GM23248 (cell line): ENCODE data around the gene FAM169A. TPM values are rescaled to one million over a fixed set of nuclear protein-coding genes. Genes with fewer than 3 reads are reported as not detected.

Source experiments
- DNase-seq: peaks from one replicate; pipeline ENCODE4 v3.0.0-alpha.2; 2015
- H2AFZ ChIP-seq: fragments of 200-600 bp; sonication (generic); 2 replicates; pipeline ENCODE4 v1.6.1; 2016; ENCODE audit warnings: antibody characterized with exemption
- H3F3A ChIP-seq: fragments of 200-600 bp; sonication (generic); 2 replicates; pipeline ENCODE4 v1.6.1; 2016; ENCODE audit warnings: mild to moderate bottlenecking, antibody characterized with exemption, mixed run types; ENCODE audit not compliant: insufficient read depth
- H3K27ac ChIP-seq: fragments of 200-600 bp; sonication (generic); 2 replicates; pipeline ENCODE4 v1.5.1; 2016; ENCODE audit warnings: mild to moderate bottlenecking
- H3K27me3 ChIP-seq: fragments of 200-600 bp; sonication (generic); replicated peaks from 2 replicates; pipeline ENCODE4 v1.6.1; 2016; ENCODE audit warnings: mild to moderate bottlenecking; ENCODE audit not compliant: insufficient read depth
- H3K36me3 ChIP-seq: fragments of 200-600 bp; sonication (generic); 2 replicates; pipeline ENCODE4 v1.6.1; 2016; ENCODE audit warnings: low read depth, mild to moderate bottlenecking
- H3K4me1 ChIP-seq: fragments of 200-600 bp; sonication (generic); 2 replicates; pipeline ENCODE4 v1.6.1; 2016; ENCODE audit warnings: mild to moderate bottlenecking; ENCODE audit not compliant: insufficient read depth
- H3K4me2 ChIP-seq: fragments of 200-600 bp; sonication (generic); one replicate; pipeline ENCODE4 v1.6.1; 2016; ENCODE audit warnings: mild to moderate bottlenecking; ENCODE audit not compliant: unreplicated experiment
- H3K4me3 ChIP-seq: fragments of 200-600 bp; sonication (generic); 2 replicates; pipeline ENCODE4 v1.5.1; 2016; ENCODE audit warnings: mild to moderate bottlenecking
- H3K79me2 ChIP-seq: fragments of 200-600 bp; sonication (generic); 2 replicates; pipeline ENCODE4 v1.6.1; 2016; ENCODE audit warnings: mild to moderate bottlenecking; ENCODE audit not compliant: insufficient read depth
- H3K9ac ChIP-seq: fragments of 200-600 bp; sonication (generic); 2 replicates; pipeline ENCODE4 v1.6.1; 2016; ENCODE audit warnings: mild to moderate bottlenecking
- H3K9me2 ChIP-seq: fragments of 200-600 bp; sonication (generic); 2 replicates; pipeline ENCODE4 v1.6.1; 2016; ENCODE audit warnings: mixed run types, mild to moderate bottlenecking, moderate library complexity; ENCODE audit not compliant: insufficient read depth
- H3K9me3 ChIP-seq: fragments of 200-600 bp; sonication (generic); one replicate; pipeline ENCODE4 v1.6.1; 2017; ENCODE audit warnings: low read depth
- H4K20me1 ChIP-seq: fragments of 200-600 bp; sonication (generic); 2 replicates; pipeline ENCODE4 v1.6.0; 2016; ENCODE audit not compliant: insufficient read depth
- EZH2 ChIP-seq: fragments of 200-600 bp; sonication (generic); IDR thresholded peaks from 2 replicates; pipeline ENCODE4 v1.6.1; 2018; ENCODE audit warnings: antibody characterized with exemption, mild to moderate bottlenecking; ENCODE audit not compliant: insufficient read depth, poor library complexity, severe bottlenecking
- EZH2phosphoT487 ChIP-seq: fragments of 200-600 bp; sonication (generic); IDR thresholded peaks from 2 replicates; pipeline ENCODE4 v1.6.1; 2018; ENCODE audit warnings: antibody characterized with exemption, moderate library complexity, mild to moderate bottlenecking, low read depth; ENCODE audit not compliant: insufficient read depth
- WGBS, 2 experiments: methylation state at CpG; one replicate each; pipeline ENCODE4 v1.1.6; 2015 to 2017; ENCODE audit warnings: low lambda C conversion rate in 2 of 2, low coverage in 1 of 2; ENCODE audit errors: missing lambda C conversion rate in 2 of 2; 5-methylcytosine and 5-hydroxymethylcytosine counted together
- in situ Hi-C: fragments of 300-500 bp; cut with MboI; formaldehyde crosslinking; loops from 2 replicates; pipeline ENCODE4 v1.15.0; 2020
- polyA plus RNA-seq: library from polyadenylated mRNA; unstranded; fragments of >200 nt; fragmentation: Nextera tagmentation; extraction: Ambion mirVana; gene quantifications from 2 replicates; pipeline ENCODE4 v1.2.1, GENCODE V29; 2016
- total RNA-seq: library from RNA; depleted of rRNA; stranded (reverse); fragments of >200 nt; shearing (Covaris generic); gene quantifications from 2 replicates; pipeline ENCODE4 v1.2.3, GENCODE V29; 2014

FAM169A gene
- total and polyA plus RNA-seq, 2 experiments from 2014 or later, result 0.08 to 0.22 TPM

GRCh38 chr5:74787424-74787823 lies 78.8 kb downstream of the FAM169A start:
- TF ChIP-seq EZH2 (no peak), EZH2phosphoT487 (no peak)
- no peaks in the 10 kb centered on the region for H4K20me1 ChIP-seq
- H3K9me2 ChIP-seq, result no peaks in the 10 kb centered on the region
- no peak overlapping the region for H3K9ac ChIP-seq
- H3K4me2 ChIP-seq, result no peak overlapping the region
- no peaks in the 10 kb centered on the region for H3K4me1 ChIP-seq
- in situ Hi-C loops, result no loop called here
- no peak overlapping the region for H3K4me3 ChIP-seq
- 74 to 79% methylated on average over 6 of the region's 6 CpGs for WGBS, 2 experiments
- no peak for DNase-seq
- H3K79me2 ChIP-seq, result no peaks in the 10 kb centered on the region
- no peak overlapping the region for H3K27ac ChIP-seq
- H2AFZ ChIP-seq, result no peak overlapping the region
- no peaks in the 10 kb centered on the region for H3K9me3 ChIP-seq
- H3K36me3 ChIP-seq, result no peaks in the 10 kb centered on the region
- H3F3A ChIP-seq, result no peaks in the 10 kb centered on the region
- H3K27me3 ChIP-seq, result no peaks in the 10 kb centered on the region

- Histone ChIP-seq H3K36me3 (no peaks in the 10 kb centered on the region), H3K4me1 (no peaks in the 10 kb centered on the region), H4K20me1 (no peaks in the 10 kb centered on the region), H3K9ac (no peak overlapping the region), H3K27ac (no peak overlapping the region), H3K4me3 (no peak overlapping the region), H2AFZ (no peak overlapping the region), H3K9me2 (no peaks in the 10 kb centered on the region), H3K79me2 (no peaks in the 10 kb centered on the region), H3K27me3 (no peaks in the 10 kb centered on the region), H3F3A (no peaks in the 10 kb centered on the region), H3K9me3 (no peaks in the 10 kb centered on the region), H3K4me2 (no peak overlapping the region)
- in situ Hi-C loops, result no loop called here
- DNase-seq, result no peak
- no peak for TF ChIP-seq EZH2phosphoT487
- no peak for TF ChIP-seq EZH2
- 66 to 73% methylated on average over 6 of the region's 6 CpGs for WGBS, 2 experiments
Observed at GRCh38 chr5:74786851-74787250, 79.3 kb downstream of the FAM169A start.

GRCh38 chr5:74778609-74779008 lies 87.6 kb downstream of the FAM169A start:
- no peaks in the 10 kb centered on the region for H3K79me2 ChIP-seq
- TF ChIP-seq EZH2 (no peak), EZH2phosphoT487 (no peak)
- no peak overlapping the region for H3K4me3 ChIP-seq
- no peak overlapping the region for H3K4me2 ChIP-seq
- no peaks in the 10 kb centered on the region for H3K4me1 ChIP-seq
- WGBS, 2 experiments, result 71 to 79% methylated on average over 2 of the region's 2 CpGs
- no peaks in the 10 kb centered on the region for H3K27me3 ChIP-seq
- H3K9ac ChIP-seq, result no peak overlapping the region
- in situ Hi-C loops, result no loop called here
- H3K27ac ChIP-seq, result no peak overlapping the region
- no peaks in the 10 kb centered on the region for H4K20me1 ChIP-seq
- H3K9me2 ChIP-seq, result no peaks in the 10 kb centered on the region
- H3F3A ChIP-seq, result peaks cover 17% of the 10 kb centered on the region
- no peak overlapping the region for H2AFZ ChIP-seq
- DNase-seq, result no peak
- H3K36me3 ChIP-seq, result peaks cover 31% of the 10 kb centered on the region
- H3K9me3 ChIP-seq, result no peaks in the 10 kb centered on the region

DNA sequence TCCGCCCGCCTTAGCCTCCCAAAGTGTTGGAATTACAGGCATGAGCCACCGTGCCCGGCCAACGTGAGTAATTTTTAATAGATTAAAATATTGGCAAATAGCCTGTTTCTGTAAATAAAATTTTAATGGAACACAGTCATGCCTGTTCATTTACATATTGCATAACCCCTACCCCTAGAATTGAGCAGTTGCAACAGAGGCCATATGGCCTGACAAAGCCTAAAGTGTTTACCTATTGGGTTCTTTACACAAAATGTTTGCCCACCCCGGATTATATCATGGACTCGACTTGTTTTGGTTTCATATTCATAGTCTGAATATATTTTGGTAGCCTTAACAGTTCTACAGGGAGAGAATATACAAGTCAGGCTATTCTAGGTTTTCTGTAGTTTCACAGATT lies 93.8 kb downstream of the FAM169A start:
- peaks cover 30% of the 10 kb centered on the region for H3K79me2 ChIP-seq
- no peak overlapping the region for H2AFZ ChIP-seq
- no peaks in the 10 kb centered on the region for H3K9me3 ChIP-seq
- in situ Hi-C loops, result loop anchor here (5.0 kb wide), 1 partner anchor 145 kb away; no protein-coding TSS in a partner anchor
- H3K4me1 ChIP-seq, result peaks cover 5% of the 10 kb centered on the region; the same call in 1 of the 2 replicates
- no peaks in the 10 kb centered on the region for H4K20me1 ChIP-seq
- 81 to 86% methylated on average over 7 of the region's 7 CpGs for WGBS, 2 experiments
- H3K36me3 ChIP-seq, result peaks cover 56% of the 10 kb centered on the region
- no peak overlapping the region for H3K27ac ChIP-seq
- no peaks in the 10 kb centered on the region for H3K27me3 ChIP-seq
- TF ChIP-seq EZH2phosphoT487 (no peak), EZH2 (no peak)
- no peak overlapping the region for H3K4me3 ChIP-seq
- peak; percentile 5 for DNase-seq
- H3F3A ChIP-seq, result no peaks in the 10 kb centered on the region
- H3K4me2 ChIP-seq, result no peak overlapping the region
- no peaks in the 10 kb centered on the region for H3K9me2 ChIP-seq
- H3K9ac ChIP-seq, result no peak overlapping the region

DNA sequence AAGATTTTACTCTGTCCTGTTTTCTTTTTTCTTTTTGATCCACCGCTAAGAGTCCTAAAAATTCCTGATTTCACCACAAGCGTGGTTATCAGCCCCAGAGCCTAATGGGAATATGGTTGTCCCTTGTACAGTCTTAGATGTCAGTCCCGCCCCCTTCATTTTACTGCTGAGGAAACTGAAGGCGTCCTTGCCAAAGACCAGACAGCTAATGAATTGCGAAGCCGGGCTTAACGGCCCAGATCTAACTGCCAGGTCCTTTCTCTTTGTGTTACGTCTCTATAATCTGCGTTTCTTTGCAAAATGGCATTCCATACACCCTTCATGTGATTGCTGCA lies 98.6 kb downstream of the FAM169A start:
- Histone ChIP-seq H3K9me2 (no peaks in the 10 kb centered on the region), H3F3A (peaks cover 16% of the 10 kb centered on the region), H3K4me2 (peak overlapping the region; percentile 80), H3K9me3 (no peaks in the 10 kb centered on the region), H3K4me3 (peak overlapping the region; percentile 98), H4K20me1 (no peaks in the 10 kb centered on the region), H3K79me2 (peaks cover 69% of the 10 kb centered on the region), H3K9ac (peak overlapping the region; percentile 85), H2AFZ (peak overlapping the region; percentile 99), H3K4me1 (peaks cover 38% of the 10 kb centered on the region), H3K27ac (peak overlapping the region; percentile 58), H3K27me3 (no peaks in the 10 kb centered on the region), H3K36me3 (peaks cover 26% of the 10 kb centered on the region)
- DNase-seq, result peak; percentile 81
- WGBS, 2 experiments, result 1 to 5% methylated on average over 9 of the region's 9 CpGs
- in situ Hi-C loops, result no loop called here
- TF ChIP-seq EZH2, result no peak
